ENCODE measurements around the gene KIF3B.

The KIF3B gene

DNA sequence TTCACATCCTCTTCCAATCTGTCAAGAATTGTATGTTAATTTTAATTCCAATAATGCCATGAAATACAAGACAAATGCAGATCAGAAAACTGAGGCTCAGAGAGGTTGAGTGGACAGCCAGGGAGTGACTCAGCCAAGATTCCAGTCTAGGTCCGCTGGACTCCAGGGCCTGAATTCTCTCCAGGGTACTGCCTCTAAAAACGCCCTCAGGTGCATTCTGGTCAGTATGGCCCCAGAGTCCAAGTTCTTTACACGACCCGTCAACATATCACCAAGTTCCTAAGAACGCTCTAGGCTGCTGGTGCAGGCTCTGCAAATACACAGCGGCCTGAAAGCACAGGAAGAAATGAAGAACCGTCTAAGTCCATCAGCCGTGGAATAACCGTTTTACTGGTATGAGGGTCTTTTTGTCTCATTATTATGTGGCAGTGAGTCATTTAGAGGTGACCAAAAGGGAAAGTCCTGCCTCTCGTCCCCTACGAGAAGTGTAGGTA, 80.0 kb downstream of the KIF3B start:
- TF ChIP-seq, protein P1, sequence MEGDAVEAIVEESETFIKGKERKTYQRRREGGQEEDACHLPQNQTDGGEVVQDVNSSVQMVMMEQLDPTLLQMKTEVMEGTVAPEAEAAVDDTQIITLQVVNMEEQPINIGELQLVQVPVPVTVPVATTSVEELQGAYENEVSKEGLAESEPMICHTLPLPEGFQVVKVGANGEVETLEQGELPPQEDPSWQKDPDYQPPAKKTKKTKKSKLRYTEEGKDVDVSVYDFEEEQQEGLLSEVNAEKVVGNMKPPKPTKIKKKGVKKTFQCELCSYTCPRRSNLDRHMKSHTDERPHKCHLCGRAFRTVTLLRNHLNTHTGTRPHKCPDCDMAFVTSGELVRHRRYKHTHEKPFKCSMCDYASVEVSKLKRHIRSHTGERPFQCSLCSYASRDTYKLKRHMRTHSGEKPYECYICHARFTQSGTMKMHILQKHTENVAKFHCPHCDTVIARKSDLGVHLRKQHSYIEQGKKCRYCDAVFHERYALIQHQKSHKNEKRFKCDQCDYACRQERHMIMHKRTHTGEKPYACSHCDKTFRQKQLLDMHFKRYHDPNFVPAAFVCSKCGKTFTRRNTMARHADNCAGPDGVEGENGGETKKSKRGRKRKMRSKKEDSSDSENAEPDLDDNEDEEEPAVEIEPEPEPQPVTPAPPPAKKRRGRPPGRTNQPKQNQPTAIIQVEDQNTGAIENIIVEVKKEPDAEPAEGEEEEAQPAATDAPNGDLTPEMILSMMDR (conservative IDR thresholded peaks at IDR 0.05): no peak
- peak overlapping the region; percentile 98 for H3K27ac ChIP-seq

DNA sequence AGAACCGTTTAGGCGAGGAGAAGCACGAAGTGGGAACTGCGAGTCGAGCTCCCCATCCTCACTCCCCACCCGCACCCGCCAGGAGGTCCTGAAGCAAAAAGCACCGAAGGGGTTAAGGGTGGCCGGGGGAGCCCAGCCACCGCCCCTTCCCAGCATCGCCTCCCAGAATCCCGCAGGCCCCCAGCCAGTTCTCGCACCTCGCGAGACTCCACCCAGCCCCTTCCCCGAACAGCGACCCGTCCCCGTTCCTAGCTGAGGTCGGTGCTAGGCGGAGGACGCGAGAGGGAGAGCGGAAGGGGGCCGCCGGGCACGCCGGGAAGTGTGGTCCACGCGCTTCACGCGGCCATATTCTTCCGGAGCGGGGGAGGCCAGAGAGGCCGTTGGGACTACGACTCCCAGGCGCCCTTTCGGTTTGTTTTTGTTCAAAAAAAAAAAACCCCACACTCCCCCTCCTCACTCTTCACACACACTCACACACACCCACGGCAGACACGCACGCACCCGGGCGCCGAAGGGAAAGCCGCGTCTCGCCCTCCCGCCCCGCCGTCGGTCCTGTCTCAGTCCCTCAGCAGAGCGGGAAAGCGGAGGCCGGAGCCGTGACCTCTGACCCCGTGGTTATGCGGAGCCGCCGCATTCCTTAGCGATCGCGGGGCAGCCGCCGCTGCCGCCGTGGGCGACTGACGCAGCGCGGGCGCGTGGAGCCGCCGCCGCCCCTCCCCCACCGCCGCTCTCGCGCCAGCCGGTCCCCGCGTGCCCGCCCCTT, 80.6 kb downstream of the KIF3B start, which contains the start of gene ASXL1:
Gene ASXL1, plus strand, starts transcription at position 463 of the 763 bp plus-strand sequence. CDS start 445 bp downstream, outside the sequence.
- TF ChIP-seq, protein P1 (conservative IDR thresholded peaks at IDR 0.05): no peak
- H3K27ac ChIP-seq: peak within 1 kb of the TSS; percentile 98

DNA sequence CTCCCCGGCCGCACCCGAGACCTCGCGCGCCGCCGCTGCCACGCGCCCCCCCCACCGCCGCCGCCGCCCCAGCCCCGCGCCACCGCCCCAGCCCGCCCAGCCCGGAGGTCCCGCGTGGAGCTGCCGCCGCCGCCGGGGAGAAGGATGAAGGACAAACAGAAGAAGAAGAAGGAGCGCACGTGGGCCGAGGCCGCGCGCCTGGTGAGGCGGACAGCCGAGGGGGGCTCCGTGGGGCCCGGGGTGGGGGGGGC, 81.1 kb downstream of the KIF3B start:
- TF ChIP-seq, protein P1 (conservative IDR thresholded peaks at IDR 0.05): no peak
- peak overlapping the region; percentile 98 for H3K27ac ChIP-seq

DNA sequence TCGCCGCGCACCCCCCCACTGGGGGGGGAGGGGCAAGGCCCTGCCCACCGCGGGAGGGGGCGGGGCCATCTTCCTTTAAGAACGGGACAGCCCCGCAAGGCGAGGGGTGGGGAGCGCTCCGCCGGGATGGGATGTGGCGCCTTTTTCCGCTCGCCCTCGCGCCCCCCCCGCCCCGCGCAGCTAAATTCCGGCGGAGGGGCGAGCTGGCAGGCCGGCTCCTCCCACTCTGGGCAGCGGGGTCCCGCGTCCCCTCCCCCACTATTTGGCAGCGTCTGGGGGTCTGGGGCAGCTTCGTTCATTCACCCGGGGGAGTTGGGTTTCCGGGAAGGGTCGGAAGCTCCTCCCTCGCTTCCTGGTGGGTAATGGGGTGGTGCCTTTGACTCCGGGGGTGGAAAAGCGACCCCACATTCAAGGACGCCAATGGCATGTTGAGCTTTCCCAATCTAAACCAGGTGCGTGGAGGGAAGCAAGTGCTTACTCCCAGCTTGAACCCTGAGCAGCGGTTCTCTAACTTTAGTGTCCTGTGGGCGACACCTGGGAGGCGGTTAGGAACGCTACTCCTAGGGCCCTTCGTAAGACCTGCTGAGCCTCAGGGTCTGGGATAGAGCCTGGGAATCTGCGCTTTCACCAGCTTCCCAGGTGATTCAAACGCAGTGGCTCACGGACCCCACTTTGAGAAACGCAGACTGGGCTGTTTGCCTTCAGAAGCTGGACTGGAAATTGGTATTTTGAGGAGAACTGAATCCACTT, 81.6 kb downstream of the KIF3B start:
- peak overlapping the region; percentile 98 for H3K27ac ChIP-seq
- TF ChIP-seq, protein P1 (conservative IDR thresholded peaks at IDR 0.05): no peak

DNA sequence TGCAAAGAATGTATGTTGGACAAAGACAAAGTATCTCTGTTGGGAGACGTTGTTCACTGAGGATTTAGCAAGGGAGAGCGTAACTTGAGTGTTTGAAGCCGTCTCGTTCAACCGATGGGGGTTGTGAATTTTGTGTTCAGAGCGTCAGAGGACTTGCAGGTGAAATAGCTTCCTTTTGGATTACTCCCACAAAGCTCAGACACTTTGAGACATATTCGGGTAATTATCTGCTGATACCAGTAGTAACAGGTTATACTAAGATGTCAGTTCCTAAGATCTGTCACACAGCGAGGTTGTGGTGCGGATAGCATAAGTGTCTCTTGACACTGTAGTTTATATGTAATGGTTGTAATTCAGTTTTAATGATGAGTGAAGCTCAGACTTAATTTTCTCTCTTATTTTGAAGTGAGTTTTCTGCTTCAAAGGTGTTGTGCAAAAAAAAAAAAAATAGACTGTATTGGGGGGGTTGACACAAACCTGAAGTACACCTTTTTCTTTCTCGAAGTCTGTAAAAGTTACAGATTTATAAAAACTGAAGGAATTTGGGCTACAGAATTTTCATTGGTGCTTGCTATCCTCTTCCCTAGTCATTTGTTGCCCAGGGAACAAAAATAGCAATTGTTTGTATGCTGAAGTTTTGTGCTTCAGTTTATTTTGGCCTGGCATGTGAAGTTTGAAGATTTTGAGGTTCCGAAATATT, 82.3 kb downstream of the KIF3B start:
- peak overlapping the region; percentile 98 for H3K27ac ChIP-seq
- TF ChIP-seq, protein P1 (conservative IDR thresholded peaks at IDR 0.05): no peak

DNA sequence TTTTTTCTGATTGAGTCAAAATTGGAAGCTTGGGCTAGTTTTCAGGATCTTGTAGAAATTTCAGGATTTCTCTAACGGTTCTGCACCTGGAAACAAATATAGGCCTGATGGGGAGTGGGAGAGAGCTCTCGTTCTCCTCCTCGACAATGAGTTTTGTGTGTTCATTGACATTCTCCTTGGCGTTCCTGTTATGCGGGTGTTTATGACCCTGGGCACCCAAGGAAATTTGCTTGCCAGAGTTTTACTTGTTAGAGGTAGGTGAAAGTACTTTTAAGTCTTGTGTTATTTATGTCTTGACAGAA, 82.8 kb downstream of the KIF3B start:
- TF ChIP-seq, protein P1 (conservative IDR thresholded peaks at IDR 0.05): no peak
- H3K27ac ChIP-seq: peak overlapping the region; percentile 98

DNA sequence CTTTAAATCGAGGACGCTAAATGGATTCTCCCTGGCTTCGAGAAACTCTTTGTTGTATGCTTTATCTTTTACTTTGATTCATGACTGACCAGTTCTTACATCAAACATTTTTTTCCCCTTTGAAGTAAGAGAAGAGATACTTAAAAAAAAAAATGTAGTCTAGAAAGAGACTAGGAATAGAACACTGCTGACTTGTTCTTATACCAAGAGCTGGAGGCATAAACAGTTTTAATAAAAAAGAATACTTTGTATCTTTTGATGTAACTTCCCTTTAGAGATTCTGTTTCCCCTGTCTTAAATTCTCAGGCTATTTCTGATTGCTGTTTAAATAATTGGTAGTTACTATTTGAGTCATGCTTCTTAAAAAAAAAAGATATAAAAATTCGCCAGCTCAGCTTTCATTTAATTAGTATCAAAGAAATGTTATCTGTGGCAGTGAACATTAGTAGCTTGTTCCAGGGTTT, 85.5 kb downstream of the KIF3B start:
- TF ChIP-seq, protein P1 (conservative IDR thresholded peaks at IDR 0.05): no peak
- H3K27ac ChIP-seq: no peak overlapping the region
